Right lobe of liver (tissue), 6 donors: ENCODE measurements around the gene SYNJ2. TPM values are rescaled to one million over a fixed set of nuclear protein-coding genes. Genes with fewer than 3 reads are reported as not detected.
A peak's percentile ranks its signal among the peaks of the same experiment; 100 is the strongest.

Experiments
- ATAC-seq, 4 donors: fragments of 200-7000 bp; cut with Tn5 transposase; one replicate each; pipeline ENCODE4 v1.9.1; 2020; ENCODE audit warnings: mild to moderate bottlenecking in 4 of 4, moderate library complexity in 4 of 4
- DNase-seq, 3 donors: peaks; one replicate each; pipeline ENCODE4 v3.0.0-alpha.2; 2020
- H3K27ac ChIP-seq, 3 donors: fragments of 200-600 bp; one replicate each; pipeline ENCODE4 v1.8.0; 2022
- H3K27me3 ChIP-seq, 2 donors: fragments of 200-600 bp; one replicate each; pipeline ENCODE4 v1.8.0; 2022
- H3K36me3 ChIP-seq, 4 donors: fragments of 200-600 bp; sonication (generic) in 1 of 4; one replicate each; pipeline versions ENCODE4 v1.5.1 to v1.8.0; 2017 to 2022; ENCODE audit warnings: control low read depth in 1 of 4
- H3K4me1 ChIP-seq, 4 donors: fragments of 200-600 bp; sonication (generic) in 1 of 4; one replicate each; pipeline versions ENCODE4 v1.5.1 to v1.8.0; 2017 to 2022; ENCODE audit warnings: control low read depth in 1 of 4
- H3K4me3 ChIP-seq, 3 donors: fragments of 200-600 bp; one replicate each; pipeline ENCODE4 v1.8.0; 2022
- H3K9me3 ChIP-seq, 4 donors: fragments of 200-600 bp; sonication (generic) in 1 of 4; one replicate each; pipeline versions ENCODE4 v1.5.1 to v1.8.0; 2017 to 2022; ENCODE audit warnings: control low read depth in 1 of 4
- CTCF ChIP-seq, 4 donors: fragments of 200-600 bp in 3 of 4; fragments of 450-650 bp in 1 of 4; IDR thresholded peaks; one replicate each; pipeline versions ENCODE4 v1.5.1 to v1.8.0; 2016 to 2022; ENCODE audit warnings: antibody characterized with exemption in 4 of 4, mild to moderate bottlenecking in 2 of 4
- POLR2A ChIP-seq: fragments of 450-650 bp; IDR thresholded peaks from one replicate; pipeline ENCODE4 v1.6.1; 2017; ENCODE audit warnings: antibody characterized with exemption, mild to moderate bottlenecking
- WGBS: methylation state at CpG from one replicate; pipeline ENCODE4 v1.1.6; 2018; ENCODE audit warnings: low coverage, low lambda C conversion rate; ENCODE audit not compliant: insufficient coverage; ENCODE audit errors: missing lambda C conversion rate; 5-methylcytosine and 5-hydroxymethylcytosine counted together
- intact Hi-C, 2 donors: fragments of 100-400 bp; cut with DNase I; formaldehyde crosslinking; loops; one replicate each; pipeline versions ENCODE4 v1.11.2 to v1.14.1; 2022
- total RNA-seq, 6 experiments: library from RNA; depleted of rRNA in 2 of 6; stranded (reverse); fragments of >200 nt in 2 of 6; fragmentation: NEBNext Ultra II Directional in 3 of 6; extraction: Animal tissue kit (Norgen Biotek cat#: 25700) in 3 of 6; gene quantifications; one replicate each; pipeline versions ENCODE4 v1.1.0 to v1.2.4, GENCODE V29; 2016 to 2023
- donor health status: DM: no; HTN: yes; CAD: no.
- donor health status: DM: no; HTN: no; CAD: no.
- donor health status: DM: no; HTN: no; CAD: no.
- donor health status: DM: no; HTN: yes; CAD: no.
- donor health status: DM: no; HTN: yes; CAD: no.

The SYNJ2 gene
- total RNA-seq, 6 experiments from 2014 or later = 3.2 to 7.4 (median 4.2) TPM

GRCh38 chr6:158037771-158038170 lies 56.1 kb downstream of the SYNJ2 start:
- TF ChIP-seq POLR2A (no peak), CTCF (IDR thresholded peaks at IDR 0.05) (no peak)
- H3K36me3 ChIP-seq = no peaks in the 10 kb centered on the region
- DNase-seq (no peak), ATAC-seq (no peak)
- H3K27me3 ChIP-seq = no peaks in the 10 kb centered on the region
- H3K27ac ChIP-seq = no peak overlapping the region
- H3K4me1 ChIP-seq = peaks cover 0 to 20% (median 7%) of the 10 kb centered on the region in 4 donors
- no peak overlapping the region for H3K4me3 ChIP-seq
- intact Hi-C loops = no loop called here
- WGBS = 100% methylated on average over 4 of the region's 10 CpGs
- no peaks in the 10 kb centered on the region for H3K9me3 ChIP-seq

DNA sequence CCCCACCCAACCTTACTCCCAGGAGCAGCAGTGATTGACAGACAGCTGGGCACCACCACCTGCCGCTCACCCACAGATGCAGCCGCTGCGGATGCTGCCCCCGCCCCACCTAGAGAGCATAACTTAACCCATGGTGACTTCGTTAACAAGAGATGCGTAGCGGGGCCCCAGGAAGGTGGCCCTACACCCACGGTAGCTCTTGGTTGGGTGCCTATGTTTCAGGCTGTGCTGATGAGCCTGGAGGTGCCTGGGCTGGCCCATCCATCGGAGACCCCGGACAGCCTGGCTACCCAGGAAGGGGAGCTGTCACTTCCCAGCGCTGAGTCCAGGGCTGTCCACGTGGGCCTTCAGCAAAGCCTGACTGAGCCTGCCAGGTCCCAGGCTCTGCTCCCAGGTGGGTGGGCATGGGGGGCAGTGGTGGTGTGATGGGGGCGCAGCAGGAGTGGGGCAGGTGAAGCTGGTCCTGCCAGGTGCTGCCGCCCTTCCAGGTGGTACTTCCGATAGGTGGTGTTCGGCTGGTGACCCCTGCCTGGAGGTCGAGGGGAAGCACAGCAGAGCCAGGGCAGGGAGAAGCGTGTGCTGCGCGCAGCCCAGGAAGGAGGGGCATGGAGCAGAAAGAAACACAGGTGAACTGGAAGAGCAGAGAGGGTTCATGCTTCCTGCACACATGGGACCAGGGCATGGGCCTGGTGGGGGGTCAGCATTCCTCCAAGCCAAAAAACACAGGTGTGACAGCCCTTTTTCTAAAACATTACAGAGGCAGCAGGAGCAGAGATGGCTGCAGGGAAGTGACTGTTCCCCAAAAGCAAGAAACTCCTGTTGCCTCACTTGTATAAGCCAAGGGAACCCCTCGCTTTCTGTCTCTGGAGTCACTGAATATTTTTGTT lies 56.9 kb downstream of the SYNJ2 start:
- Histone ChIP-seq H3K27me3 (no peaks in the 10 kb centered on the region), H3K4me1 (peaks cover 0 to 20% (median 7%) of the 10 kb centered on the region in 4 donors), H3K27ac (no peak overlapping the region), H3K4me3 (no peak overlapping the region), H3K9me3 (no peaks in the 10 kb centered on the region), H3K36me3 (no peaks in the 10 kb centered on the region)
- WGBS = 60% methylated on average over 1 of the region's 21 CpGs
- DNase-seq (no peak), ATAC-seq (no peak)
- TF ChIP-seq POLR2A = no peak
- no peak for TF ChIP-seq CTCF (IDR thresholded peaks at IDR 0.05)
- intact Hi-C loops = no loop called here

DNA sequence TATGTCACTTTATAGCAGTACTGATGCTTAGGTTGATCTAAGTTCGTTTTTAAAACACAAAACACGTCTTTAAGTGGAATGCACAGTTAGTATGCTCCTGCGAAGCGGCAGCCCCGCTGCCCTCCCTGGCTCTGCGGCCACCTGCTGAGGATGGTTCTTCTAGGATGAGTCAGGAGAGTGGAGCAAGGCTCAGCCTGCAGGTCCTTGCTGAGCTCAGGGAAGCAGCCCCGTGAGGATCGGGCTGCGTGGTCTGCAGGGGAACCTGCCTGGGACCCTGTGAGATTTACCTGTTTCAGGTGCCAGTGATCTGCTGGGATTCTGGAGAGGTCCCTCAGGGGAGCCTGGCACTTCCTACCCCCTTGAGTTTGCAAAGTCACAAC lies 57.5 kb downstream of the SYNJ2 start:
- WGBS = 87% methylated on average over 6 of the region's 9 CpGs
- no peaks in the 10 kb centered on the region for H3K9me3 ChIP-seq
- no peaks in the 10 kb centered on the region for H3K27me3 ChIP-seq
- H3K4me3 ChIP-seq = no peak overlapping the region
- TF ChIP-seq POLR2A = no peak
- no peak for TF ChIP-seq CTCF (IDR thresholded peaks at IDR 0.05)
- H3K27ac ChIP-seq = no peak overlapping the region
- no peak for DNase-seq
- intact Hi-C loops = no loop called here
- no peaks in the 10 kb centered on the region for H3K36me3 ChIP-seq
- peaks cover 0 to 14% (median 7%) of the 10 kb centered on the region in 4 donors for H3K4me1 ChIP-seq
- no peak for ATAC-seq

DNA sequence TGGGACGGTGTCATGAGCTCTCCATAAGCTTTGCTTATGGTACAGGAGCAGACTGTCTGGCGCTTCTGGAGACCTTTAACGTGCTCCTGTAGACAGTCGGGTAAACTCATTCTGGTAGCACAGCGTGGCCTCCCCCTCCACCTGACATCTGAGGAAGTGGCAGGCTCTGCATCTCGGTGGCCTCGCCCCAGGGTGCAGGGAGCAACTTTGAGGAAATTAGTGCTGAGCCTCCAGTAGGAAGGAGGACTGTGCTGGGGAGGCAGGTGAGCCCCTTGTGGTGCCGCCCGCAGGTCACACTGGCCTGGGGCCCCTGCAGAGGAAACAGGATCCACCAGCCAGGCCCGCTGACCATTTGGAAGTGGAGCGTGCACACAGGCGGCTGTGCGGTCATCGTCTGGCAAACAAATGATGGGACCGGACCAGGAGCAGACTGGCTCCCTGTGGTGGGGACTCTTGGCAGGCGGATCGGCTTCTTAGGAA lies 57.9 kb downstream of the SYNJ2 start:
- WGBS = 80% methylated on average over 1 of the region's 17 CpGs
- Histone ChIP-seq H3K4me3 (no peak overlapping the region), H3K36me3 (no peaks in the 10 kb centered on the region), H3K27ac (no peak overlapping the region), H3K27me3 (no peaks in the 10 kb centered on the region), H3K9me3 (no peaks in the 10 kb centered on the region), H3K4me1 (peaks cover 0 to 9% (median 5%) of the 10 kb centered on the region in 4 donors)
- peak in 1 of 4 donors; percentile 3 for ATAC-seq
- peak in 1 of 3 donors; percentile 38 for DNase-seq
- TF ChIP-seq POLR2A (no peak), CTCF (IDR thresholded peaks at IDR 0.05) (no peak)
- intact Hi-C loops = no loop called here
